GM12878 (cell line): ENCODE results near the gene LRRC2. TPM values are rescaled to one million over a fixed set of nuclear protein-coding genes. Genes with fewer than 3 reads are reported as not detected.

Experiments
- ATAC-seq: fragments of 200-7000 bp; cut with Tn5 transposase; 3 replicates; pipeline ENCODE4 v1.9.1; 2020; ENCODE audit warnings: mild to moderate bottlenecking, moderate library complexity
- BruUV-seq: library from RNA; stranded (reverse); fragments of 400-500 nt; replicated peaks from 2 replicates; lab custom pipeline; 2021; lab: Mats Ljungman, UMichigan
- CTCF ChIA-PET: fragments of 300-600 bp; sonication (Branson Sonifier 250); formaldehyde crosslinking; extraction: SDS; loops from one replicate; lab custom pipeline; 2021; ENCODE audit warnings: inconsistent platforms; lab: Yijun Ruan, JAX
- POLR2A ChIA-PET: fragments of 350-600 bp; formaldehyde crosslinking; extraction: SDS; loops from one replicate; lab custom pipeline; 2021; ENCODE audit warnings: inconsistent platforms; lab: Charles Lee
- RAD21 ChIA-PET: fragments of 300-600 bp; sonication (Branson Sonifier 250); formaldehyde crosslinking; loops from one replicate; lab custom pipeline; 2023; ENCODE audit warnings: antibody characterized with exemption; ENCODE audit not compliant: unreplicated experiment; lab: Charles Lee
- SMC1A ChIA-PET: fragments of 300-600 bp; sonication (Branson Sonifier 250); formaldehyde crosslinking; loops from one replicate; lab custom pipeline; 2023; ENCODE audit not compliant: unreplicated experiment, uncharacterized antibody; lab: Charles Lee
- DNase-seq: peaks from one replicate; pipeline ENCODE4 v3.0.0-alpha.2; 2011; ENCODE audit warnings: low read depth, low spot score
- FAIRE-seq: peaks from 3 replicates; lab custom pipeline; 2011; peaks lifted over from hg19 to GRCh38; lab: Jason Lieb, UNC
- H2AFZ ChIP-seq: 2 replicates; pipeline ENCODE4 v1.6.0; 2011; ENCODE audit warnings: low read depth, low read length, control low read depth; ENCODE audit not compliant: control insufficient read depth
- H3K27ac ChIP-seq: 2 replicates; pipeline ENCODE4 v1.5.1; 2011; ENCODE audit warnings: control low read depth; ENCODE audit not compliant: control insufficient read depth, insufficient read depth
- H3K27me3 ChIP-seq, 2 experiments: replicated peaks in 1 of 2; 2 replicates each; pipeline versions ENCODE4 v1.6.0 to v1.6.1; 2011; ENCODE audit warnings: low read length in 1 of 2; ENCODE audit not compliant: control insufficient read depth in 2 of 2, insufficient read depth in 2 of 2
- H3K36me3 ChIP-seq, 2 experiments: 2 replicates each; pipeline ENCODE4 v1.5.1; 2011; ENCODE audit warnings: low read length in 1 of 2; ENCODE audit not compliant: control insufficient read depth in 2 of 2, insufficient read depth in 2 of 2
- H3K4me1 ChIP-seq: 2 replicates; pipeline ENCODE4 v1.6.1; 2011; ENCODE audit warnings: mild to moderate bottlenecking, low read length, moderate library complexity, mixed read lengths; ENCODE audit not compliant: control insufficient read depth, insufficient read depth
- H3K4me2 ChIP-seq: 2 replicates; pipeline ENCODE4 v1.6.0; 2011; ENCODE audit warnings: control low read depth; ENCODE audit not compliant: control insufficient read depth, insufficient read depth
- H3K4me3 ChIP-seq: fragments of 200-600 bp; sonication (generic); 2 replicates; pipeline ENCODE4 v1.5.1; 2016
- H3K79me2 ChIP-seq: 2 replicates; pipeline ENCODE4 v1.6.0; 2011; ENCODE audit warnings: low read length; ENCODE audit not compliant: control insufficient read depth, insufficient read depth
- H3K9ac ChIP-seq: 2 replicates; pipeline ENCODE4 v1.8.0; 2011; ENCODE audit warnings: low read length, control low read depth, mixed read lengths; ENCODE audit not compliant: control insufficient read depth, insufficient read depth
- H3K9me3 ChIP-seq: replicated peaks from 3 replicates; pipeline ENCODE4 v1.5.1; 2011; ENCODE audit warnings: mild to moderate bottlenecking, low read length; ENCODE audit not compliant: control insufficient read depth, insufficient read depth
- H4K20me1 ChIP-seq: 2 replicates; pipeline ENCODE4 v1.6.0; 2011; ENCODE audit not compliant: control insufficient read depth, insufficient read depth
- CHD2 ChIP-seq: IDR thresholded peaks from 2 replicates; pipeline ENCODE4 v1.6.1; 2011; ENCODE audit warnings: low read depth, low read length, improper control_type of control experiment, borderline replicate concordance
- RFX5 ChIP-seq: IDR thresholded peaks from 2 replicates; pipeline ENCODE4 v1.6.1; 2011; ENCODE audit warnings: low read depth, low read length, improper control_type of control experiment
- TBL1XR1 ChIP-seq: IDR thresholded peaks from 2 replicates; pipeline ENCODE4 v1.6.1; 2012; ENCODE audit warnings: low read depth, low read length, improper control_type of control experiment
- WGBS: methylation state at CpG from one replicate; pipeline ENCODE4 v1.1.6; 2016; ENCODE audit warnings: low lambda C conversion rate; ENCODE audit not compliant: insufficient replicate concordance, insufficient coverage; ENCODE audit errors: missing lambda C conversion rate; 5-methylcytosine and 5-hydroxymethylcytosine counted together
- in situ Hi-C: fragments of 300-500 bp; cut with MboI; formaldehyde crosslinking; loops from 9 replicates; pipeline ENCODE4 v1.14.3; 2018; ENCODE audit warnings: mixed read lengths
- intact Hi-C: fragments of 100-400 bp; cut with micrococcal nuclease; formaldehyde crosslinking; loops from one replicate; pipeline ENCODE4 v1.14.2; 2022; ENCODE audit not compliant: unreplicated experiment
- polyA plus RNA-seq, 11 experiments: library from polyadenylated mRNA; depleted of rRNA in 4 of 11; unstranded in 6 of 11; stranded (reverse) in 5 of 11; fragments of >200 nt; fragmentation: Nextera tagmentation in 4 of 11; fragmentation: Illumina TruSeq in 1 of 11; extraction: Ambion mirVana in 4 of 11; extraction: Trizol in 1 of 11; gene quantifications; 1 replicate in 1 of 11; 2 replicates in 10 of 11; pipeline versions ENCODE4 v1.2.1 to v1.2.3, GENCODE V29; 2011 to 2016; ENCODE audit warnings: inconsistent platforms in 2 of 11, missing spikeins in 2 of 11, low read depth in 1 of 11
- total RNA-seq, 4 experiments: library from RNA; depleted of rRNA in 3 of 4; stranded (reverse); fragments of >200 nt in 3 of 4; fragmentation: Illumina TruSeq in 1 of 4; extraction: Trizol in 1 of 4; gene quantifications; 2 replicates each; pipeline versions ENCODE4 v1.2.1 to v1.2.3, GENCODE V29; 2013 to 2021
- TF ChIP-seq, protein P1 (sequence below): fragments of 450-650 bp; IDR thresholded peaks from 2 replicates; pipeline ENCODE4 v1.6.1; 2017; ENCODE audit warnings: antibody characterized with exemption, mild to moderate bottlenecking, moderate library complexity
- TF ChIP-seq, protein P2 (sequence below): fragments of 450-650 bp; formaldehyde crosslinking; IDR thresholded peaks from 2 replicates; pipeline ENCODE4 v1.4.0; 2022; ENCODE audit warnings: mild to moderate bottlenecking, moderate library complexity

LRRC2 gene
- total and polyA plus RNA-seq, 10 of the 15 experiments (the other 5 are each of a cell fraction or from before 2014, with no cell fraction given) = not detected

DNA sequence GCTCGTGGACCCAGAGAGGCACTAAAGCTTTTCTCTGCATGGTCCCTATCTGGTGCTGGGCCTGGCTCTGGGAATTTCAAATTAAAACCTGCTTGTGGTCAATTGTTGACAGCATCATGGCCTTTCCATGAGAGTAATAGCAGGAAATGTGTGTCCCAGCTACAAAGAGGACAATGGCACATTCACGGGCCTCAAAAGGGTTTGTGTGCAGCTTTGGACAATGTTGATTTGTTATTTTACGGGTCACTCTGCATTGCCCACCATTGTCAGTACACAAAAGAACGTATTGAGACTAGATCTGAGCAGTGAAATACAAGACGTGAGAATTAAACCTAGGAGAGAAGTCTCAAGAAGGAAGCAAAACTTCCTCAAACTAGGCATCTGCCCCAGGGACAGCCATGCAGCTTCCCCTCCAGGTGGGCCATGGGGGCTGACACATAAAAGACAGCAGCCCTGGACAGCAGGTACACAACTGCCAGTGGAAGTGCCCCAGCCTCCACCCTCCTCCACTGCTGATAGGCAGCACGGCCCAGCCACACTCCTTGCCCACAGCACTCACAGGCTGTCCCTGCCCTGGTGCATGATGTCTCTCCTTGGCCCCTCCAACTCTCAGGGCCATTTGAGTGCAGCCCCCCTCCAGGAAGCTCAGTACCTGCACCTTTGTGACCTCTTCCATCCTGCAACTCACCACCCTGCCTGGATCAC is 85.5 kb downstream of the LRRC2 start:
- SMC1A ChIA-PET = interaction anchor here (0.6 kb wide), 1 partner anchor 404 kb away, joined by 3 read pairs; no protein-coding TSS in a partner anchor
- intact Hi-C loops = no loop called here
- peaks cover 4 to 6% of the 10 kb centered on the region in 2 experiments for H3K27me3 ChIP-seq
- H3K79me2 ChIP-seq = no peaks in the 10 kb centered on the region
- CTCF ChIA-PET = interaction anchor here (1.7 kb wide), 1 partner anchor 8 kb away, joined by 7 read pairs; no protein-coding TSS in a partner anchor
- H3K4me2 ChIP-seq = no peak overlapping the region
- WGBS = 33% methylated on average over 6 of the region's 6 CpGs
- DNase-seq = no peak
- ATAC-seq = no peak
- BruUV-seq = no TSS peak
- POLR2A ChIA-PET = no interaction called here
- RAD21 ChIA-PET = interaction anchor here (0.5 kb wide), 1 partner anchor 160 kb away, joined by 6 read pairs; no protein-coding TSS in a partner anchor
- H3K4me3 ChIP-seq = no peak overlapping the region
- no peak overlapping the region for H3K9ac ChIP-seq
- H3K9me3 ChIP-seq = no peaks in the 10 kb centered on the region
- no peak overlapping the region for H3K27ac ChIP-seq
- TF ChIP-seq, protein P1, sequence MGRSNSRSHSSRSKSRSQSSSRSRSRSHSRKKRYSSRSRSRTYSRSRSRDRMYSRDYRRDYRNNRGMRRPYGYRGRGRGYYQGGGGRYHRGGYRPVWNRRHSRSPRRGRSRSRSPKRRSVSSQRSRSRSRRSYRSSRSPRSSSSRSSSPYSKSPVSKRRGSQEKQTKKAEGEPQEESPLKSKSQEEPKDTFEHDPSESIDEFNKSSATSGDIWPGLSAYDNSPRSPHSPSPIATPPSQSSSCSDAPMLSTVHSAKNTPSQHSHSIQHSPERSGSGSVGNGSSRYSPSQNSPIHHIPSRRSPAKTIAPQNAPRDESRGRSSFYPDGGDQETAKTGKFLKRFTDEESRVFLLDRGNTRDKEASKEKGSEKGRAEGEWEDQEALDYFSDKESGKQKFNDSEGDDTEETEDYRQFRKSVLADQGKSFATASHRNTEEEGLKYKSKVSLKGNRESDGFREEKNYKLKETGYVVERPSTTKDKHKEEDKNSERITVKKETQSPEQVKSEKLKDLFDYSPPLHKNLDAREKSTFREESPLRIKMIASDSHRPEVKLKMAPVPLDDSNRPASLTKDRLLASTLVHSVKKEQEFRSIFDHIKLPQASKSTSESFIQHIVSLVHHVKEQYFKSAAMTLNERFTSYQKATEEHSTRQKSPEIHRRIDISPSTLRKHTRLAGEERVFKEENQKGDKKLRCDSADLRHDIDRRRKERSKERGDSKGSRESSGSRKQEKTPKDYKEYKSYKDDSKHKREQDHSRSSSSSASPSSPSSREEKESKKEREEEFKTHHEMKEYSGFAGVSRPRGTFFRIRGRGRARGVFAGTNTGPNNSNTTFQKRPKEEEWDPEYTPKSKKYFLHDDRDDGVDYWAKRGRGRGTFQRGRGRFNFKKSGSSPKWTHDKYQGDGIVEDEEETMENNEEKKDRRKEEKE = no peak
- TF ChIP-seq, protein P2, sequence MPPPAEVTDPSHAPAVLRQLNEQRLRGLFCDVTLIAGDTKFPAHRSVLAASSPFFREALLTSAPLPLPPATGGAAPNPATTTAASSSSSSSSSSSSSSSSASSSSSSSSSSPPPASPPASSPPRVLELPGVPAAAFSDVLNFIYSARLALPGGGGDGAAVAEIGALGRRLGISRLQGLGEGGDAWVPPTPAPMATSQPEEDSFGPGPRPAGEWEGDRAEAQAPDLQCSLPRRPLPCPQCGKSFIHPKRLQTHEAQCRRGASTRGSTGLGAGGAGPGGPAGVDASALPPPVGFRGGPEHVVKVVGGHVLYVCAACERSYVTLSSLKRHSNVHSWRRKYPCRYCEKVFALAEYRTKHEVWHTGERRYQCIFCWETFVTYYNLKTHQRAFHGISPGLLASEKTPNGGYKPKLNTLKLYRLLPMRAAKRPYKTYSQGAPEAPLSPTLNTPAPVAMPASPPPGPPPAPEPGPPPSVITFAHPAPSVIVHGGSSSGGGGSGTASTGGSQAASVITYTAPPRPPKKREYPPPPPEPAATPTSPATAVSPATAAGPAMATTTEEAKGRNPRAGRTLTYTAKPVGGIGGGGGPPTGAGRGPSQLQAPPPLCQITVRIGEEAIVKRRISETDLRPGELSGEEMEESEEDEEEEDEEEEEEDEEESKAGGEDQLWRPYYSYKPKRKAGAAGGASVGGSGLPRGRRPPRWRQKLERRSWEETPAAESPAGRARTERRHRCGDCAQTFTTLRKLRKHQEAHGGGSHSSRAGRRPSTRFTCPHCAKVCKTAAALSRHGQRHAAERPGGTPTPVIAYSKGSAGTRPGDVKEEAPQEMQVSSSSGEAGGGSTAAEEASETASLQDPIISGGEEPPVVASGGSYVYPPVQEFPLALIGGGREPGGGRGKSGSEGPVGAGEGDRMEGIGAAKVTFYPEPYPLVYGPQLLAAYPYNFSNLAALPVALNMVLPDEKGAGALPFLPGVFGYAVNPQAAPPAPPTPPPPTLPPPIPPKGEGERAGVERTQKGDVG (CRISPR knock-in tag) = no peak
- TF ChIP-seq TBL1XR1 (no peak), CHD2 (no peak), RFX5 (no peak)
- in situ Hi-C loops = no loop called here
- no peaks in the 10 kb centered on the region for H3K36me3 ChIP-seq
- no peaks in the 10 kb centered on the region for H4K20me1 ChIP-seq
- H2AFZ ChIP-seq = no peak overlapping the region
- FAIRE-seq = no peak
- no peaks in the 10 kb centered on the region for H3K4me1 ChIP-seq
